Measurements from ENCODE around the gene PTPN14. TPM values are rescaled to one million over a fixed set of nuclear protein-coding genes. Genes with fewer than 3 reads are reported as not detected.

PTPN14 gene
- total RNA-seq, 1 experiment from 2014 or later: 243 TPM

Other genes starting within 250 kb of the PTPN14 start
- 88.8 and 135 TPM in 2 replicates for gene CENPF, start 51.6 kb upstream of the PTPN14 start, total RNA-seq (2022)

All from MCF 10A (cell line).